Stimulated activated CD8-positive, alpha-beta memory T cell treated with anti-CD3 and anti-CD28 coated beads, Interleukin-12 subunit alpha, Interleukin-12 subunit beta, amount 100 ng/mL, for 24 hours (primary cell): ENCODE results near the gene TBC1D10A.

ENCODE experiments used
- DNase-seq: peaks from one replicate; pipeline ENCODE4 v3.0.0-alpha.2; 2020; ENCODE audit errors: extremely low read depth

TBC1D10A gene

GRCh38 chr22:30285846-30286200 is 40.9 kb downstream of the TBC1D10A start:
- DNase-seq, result no peak

GRCh38 chr22:30285176-30285845 is 41.4 kb downstream of the TBC1D10A start:
- DNase-seq, result no peak

- DNase-seq, result no peak
Observed at GRCh38 chr22:30284666-30285065, 42.1 kb downstream of the TBC1D10A start.

GRCh38 chr22:30284172-30284571 is 42.6 kb downstream of the TBC1D10A start:
- DNase-seq, result no peak

GRCh38 chr22:30283342-30283741 is 43.4 kb downstream of the TBC1D10A start:
- DNase-seq, result no peak

- DNase-seq, result no peak
Observed at GRCh38 chr22:30282616-30283046, 44.1 kb downstream of the TBC1D10A start.

GRCh38 chr22:30280505-30280904 is 46.2 kb downstream of the TBC1D10A start:
- no peak for DNase-seq

GRCh38 chr22:30279932-30280331 is 46.8 kb downstream of the TBC1D10A start:
- DNase-seq, result no peak

GRCh38 chr22:30279046-30279788 is 47.5 kb downstream of the TBC1D10A start:
- no peak for DNase-seq

GRCh38 chr22:30277547-30278344 is 49.0 kb downstream of the TBC1D10A start:
- no peak for DNase-seq

GRCh38 chr22:30276039-30276438 is 50.7 kb downstream of the TBC1D10A start:
- no peak for DNase-seq

GRCh38 chr22:30275625-30276024 is 51.1 kb downstream of the TBC1D10A start:
- no peak for DNase-seq

GRCh38 chr22:30274437-30274812 is 52.3 kb downstream of the TBC1D10A start:
- no peak for DNase-seq

- DNase-seq, result no peak
Observed at GRCh38 chr22:30273711-30274436, 52.9 kb downstream of the TBC1D10A start.

- no peak for DNase-seq
Observed at GRCh38 chr22:30272781-30273601, 53.8 kb downstream of the TBC1D10A start.

- DNase-seq, result no peak
Observed at GRCh38 chr22:30270832-30271231, 55.9 kb downstream of the TBC1D10A start.

GRCh38 chr22:30268331-30268730 is 58.4 kb downstream of the TBC1D10A start:
- DNase-seq, result no peak

GRCh38 chr22:30267382-30268302 is 59.1 kb downstream of the TBC1D10A start:
- no peak for DNase-seq

- DNase-seq, result no peak
Observed at GRCh38 chr22:30266445-30267381, 60.0 kb downstream of the TBC1D10A start, which contains the start of gene OSM. TSS of gene OSM (minus strand) at chr22:30266851. CDS start at chr22:30266799, 52 bp downstream.
